GM21367 (cell line): Measurements from ENCODE around the gene CHRNA5.
"Not testable (repeated sequence)": the region's sequence is repeated elsewhere in the genome, so short reads cannot be mapped to it uniquely, and the experiment has no call there.

Source experiments
- ATAC-seq: cut with Tn5 transposase; IDR thresholded peaks from one replicate; pipeline ENCODE4 v1.9.1; 2021; ENCODE audit not compliant: unreplicated experiment

The CHRNA5 gene

GRCh38 chr15:78565097-78565950 lies at the start of gene CHRNA5:
CHRNA5 (plus strand) TSS chr15:78565520; CDS start chr15:78565720, 200 bp downstream.
- ATAC-seq: peak; percentile 66

- not testable (repeated sequence) for ATAC-seq
Observed at GRCh38 chr15:78520035-78520434, 45.3 kb upstream of the CHRNA5 start.

- no peak for ATAC-seq
Observed at GRCh38 chr15:78524230-78524629, 41.1 kb upstream of the CHRNA5 start.

- ATAC-seq: no peak
Observed at GRCh38 chr15:78527325-78527724, 38.0 kb upstream of the CHRNA5 start.

GRCh38 chr15:78533331-78533730 lies 32.0 kb upstream of the CHRNA5 start:
- ATAC-seq: no peak

- ATAC-seq: no peak
Observed at GRCh38 chr15:78536134-78536533, 29.2 kb upstream of the CHRNA5 start.

GRCh38 chr15:78537266-78537905 lies 27.9 kb upstream of the CHRNA5 start:
- ATAC-seq: no peak

- ATAC-seq: no peak
Observed at GRCh38 chr15:78538358-78538757, 27.0 kb upstream of the CHRNA5 start.

- ATAC-seq: not testable (repeated sequence)
Observed at GRCh38 chr15:78539464-78540140, 25.7 kb upstream of the CHRNA5 start.

GRCh38 chr15:78540141-78540870 lies 25.0 kb upstream of the CHRNA5 start, which contains the start of gene PSMA4:
PSMA4 (plus strand) TSS chr15:78540444; CDS start chr15:78541928, 1,484 bp downstream.
- ATAC-seq: peak; percentile 74

- ATAC-seq: no peak
Observed at GRCh38 chr15:78540871-78541743, 24.2 kb upstream of the CHRNA5 start.

- no peak for ATAC-seq
Observed at GRCh38 chr15:78541744-78542034, 23.6 kb upstream of the CHRNA5 start.

- no peak for ATAC-seq
Observed at GRCh38 chr15:78542647-78543046, 22.7 kb upstream of the CHRNA5 start.

GRCh38 chr15:78550194-78550593 lies 15.1 kb upstream of the CHRNA5 start:
- no peak for ATAC-seq

- ATAC-seq: no peak
Observed at GRCh38 chr15:78550815-78551214, 14.5 kb upstream of the CHRNA5 start.

- no peak for ATAC-seq
Observed at GRCh38 chr15:78551902-78552301, 13.4 kb upstream of the CHRNA5 start.

GRCh38 chr15:78552597-78552996 lies 12.7 kb upstream of the CHRNA5 start:
- no peak for ATAC-seq

GRCh38 chr15:78560201-78560600 lies 5.1 kb upstream of the CHRNA5 start:
- not testable (repeated sequence) for ATAC-seq

GRCh38 chr15:78561490-78561889 lies 3.8 kb upstream of the CHRNA5 start:
- ATAC-seq: no peak

- ATAC-seq: no peak
Observed at GRCh38 chr15:78563092-78563491, 2.2 kb upstream of the CHRNA5 start.
